ENCODE results near the gene SLC8A2.

GRCh38 chr19:47435196-47435595, 36.5 kb downstream of the SLC8A2 start:
- no peak for TF ChIP-seq CTCF (IDR thresholded peaks at IDR 0.05)
- TF ChIP-seq POLR2AphosphoS5 (IDR thresholded peaks at IDR 0.05; ENCODE audit: low read depth, low read length), result no peak

All from Panc1 (cell line).